H9 (cell line): ENCODE measurements around the gene UMAD1. TPM values are rescaled to one million over a fixed set of nuclear protein-coding genes. Genes with fewer than 3 reads are reported as not detected.
A peak's percentile ranks its signal among the peaks of the same experiment; 100 is the strongest.

Experiments used
- DNase-seq: peaks from one replicate; pipeline ENCODE4 v3.0.0-alpha.2; 2017
- H2AFZ ChIP-seq: one replicate; pipeline ENCODE4 v1.6.1; 2013; ENCODE audit warnings: mild to moderate bottlenecking, low read length, control low read depth, moderate library complexity
- H2AK5ac ChIP-seq: 2 replicates; pipeline ENCODE4 v1.6.1; 2013; ENCODE audit warnings: low read length, control low read depth, mixed read lengths; ENCODE audit not compliant: insufficient read length
- H2BK120ac ChIP-seq: one replicate; pipeline ENCODE4 v1.6.1; 2013; ENCODE audit warnings: low read depth, mild to moderate bottlenecking, low read length, control low read depth, inconsistent platforms; ENCODE audit not compliant: poor library complexity, severe bottlenecking
- H2BK12ac ChIP-seq: 2 replicates; pipeline ENCODE4 v1.6.1; 2013; ENCODE audit warnings: low read length, control low read depth, mixed read lengths, low read depth; ENCODE audit not compliant: insufficient read length
- H2BK15ac ChIP-seq: 2 replicates; pipeline ENCODE4 v1.6.1; 2013; ENCODE audit warnings: low read depth, low read length, control low read depth
- H2BK20ac ChIP-seq: one replicate; pipeline ENCODE4 v1.6.1; 2013; ENCODE audit warnings: low read depth, mild to moderate bottlenecking, low read length, control low read depth, inconsistent platforms; ENCODE audit not compliant: poor library complexity, severe bottlenecking
- H2BK5ac ChIP-seq: 2 replicates; pipeline ENCODE4 v1.6.1; 2013; ENCODE audit warnings: low read length, control low read depth, mixed read lengths; ENCODE audit not compliant: insufficient read length
- H3K14ac ChIP-seq: 2 replicates; pipeline ENCODE4 v1.6.1; 2013; ENCODE audit warnings: low read length, control low read depth; ENCODE audit not compliant: insufficient read depth
- H3K18ac ChIP-seq: 2 replicates; pipeline ENCODE4 v1.6.1; 2013; ENCODE audit warnings: low read depth, mild to moderate bottlenecking, mixed read lengths, low read length, control low read depth; ENCODE audit not compliant: insufficient read length
- H3K23ac ChIP-seq: 2 replicates; pipeline ENCODE4 v1.6.1; 2013; ENCODE audit warnings: low read length, control low read depth, mixed read lengths, low read depth; ENCODE audit not compliant: insufficient read length
- H3K23me2 ChIP-seq: 2 replicates; pipeline ENCODE4 v1.6.1; 2013; ENCODE audit warnings: low read depth, mild to moderate bottlenecking, mixed read lengths, low read length, control low read depth; ENCODE audit not compliant: insufficient read length, poor library complexity, severe bottlenecking
- H3K27ac ChIP-seq: 2 replicates; pipeline ENCODE4 v1.5.1; 2013; ENCODE audit warnings: low read length, control low read depth, mixed read lengths, low read depth; ENCODE audit not compliant: insufficient read length
- H3K27me3 ChIP-seq: 2 replicates; pipeline ENCODE4 v1.6.1; 2013; ENCODE audit warnings: low read length, control low read depth, inconsistent platforms; ENCODE audit not compliant: insufficient read depth
- H3K4ac ChIP-seq: 2 replicates; pipeline ENCODE4 v1.6.1; 2013; ENCODE audit warnings: low read depth, mild to moderate bottlenecking, control low read depth, inconsistent platforms, low read length, moderate library complexity
- H3K4me1 ChIP-seq: 2 replicates; pipeline ENCODE4 v1.6.1; 2013; ENCODE audit warnings: low read length, control low read depth, inconsistent platforms; ENCODE audit not compliant: insufficient read depth
- H3K4me2 ChIP-seq: 2 replicates; pipeline ENCODE4 v1.6.1; 2013; ENCODE audit warnings: low read length, control low read depth, mixed read lengths; ENCODE audit not compliant: insufficient read length, insufficient read depth
- H3K56ac ChIP-seq: 2 replicates; pipeline ENCODE4 v1.6.1; 2013; ENCODE audit warnings: low read depth, mild to moderate bottlenecking, mixed read lengths, low read length, control low read depth; ENCODE audit not compliant: insufficient read length
- H3K79me1 ChIP-seq: 2 replicates; pipeline ENCODE4 v1.6.1; 2013; ENCODE audit warnings: low read depth, mild to moderate bottlenecking, moderate library complexity, low read length, control low read depth, inconsistent platforms; ENCODE audit not compliant: insufficient read depth, poor library complexity, severe bottlenecking
- H3K79me2 ChIP-seq: 2 replicates; pipeline ENCODE4 v1.6.1; 2013; ENCODE audit warnings: low read length, control low read depth, inconsistent platforms; ENCODE audit not compliant: insufficient read depth
- H3K9ac ChIP-seq: 2 replicates; pipeline ENCODE4 v1.6.1; 2013; ENCODE audit warnings: low read length, control low read depth, mixed read lengths; ENCODE audit not compliant: insufficient read length; ENCODE audit errors: extremely low read depth
- H3K9me3 ChIP-seq: one replicate; pipeline ENCODE4 v1.6.1; 2013; ENCODE audit warnings: low read depth, low read length, inconsistent platforms; ENCODE audit not compliant: control insufficient read depth
- H3T11ph ChIP-seq: one replicate; pipeline ENCODE4 v1.6.1; 2013; ENCODE audit warnings: mild to moderate bottlenecking, low read length, control low read depth, inconsistent platforms
- H4K20me1 ChIP-seq: one replicate; pipeline ENCODE4 v1.6.1; 2013; ENCODE audit not compliant: control insufficient read depth, insufficient read length, insufficient read depth
- H4K5ac ChIP-seq: 2 replicates; pipeline ENCODE4 v1.6.1; 2013; ENCODE audit warnings: low read depth, mild to moderate bottlenecking, mixed read lengths, low read length, control low read depth; ENCODE audit not compliant: insufficient read length
- H4K8ac ChIP-seq: replicated peaks from 2 replicates; pipeline ENCODE4 v1.6.1; 2013; ENCODE audit warnings: low read length, control low read depth, mixed read lengths, low read depth; ENCODE audit not compliant: insufficient read length
- H4K91ac ChIP-seq: 2 replicates; pipeline ENCODE4 v1.6.1; 2013; ENCODE audit warnings: low read depth, mild to moderate bottlenecking, moderate library complexity, mixed read lengths, low read length, control low read depth; ENCODE audit not compliant: insufficient read length
- H3K27ac Mint-ChIP-seq, 3 experiments: 2 replicates in 2 of 3; 3 replicates in 1 of 3; pipeline ENCODE4 v1.8.0; 2020 to 2021; ENCODE audit warnings: mixed read lengths in 3 of 3, mild to moderate bottlenecking in 1 of 3, moderate library complexity in 1 of 3
- H3K27me3 Mint-ChIP-seq: 2 replicates; pipeline ENCODE4 v1.8.0; 2021; ENCODE audit warnings: low read depth, mild to moderate bottlenecking, moderate library complexity, mixed read lengths
- H3K36me3 Mint-ChIP-seq, 3 experiments: 2 replicates in 2 of 3; 3 replicates in 1 of 3; pipeline ENCODE4 v1.8.0; 2020 to 2021; ENCODE audit warnings: low read depth in 3 of 3, mixed read lengths in 3 of 3; ENCODE audit not compliant: insufficient read depth in 1 of 3
- H3K4me1 Mint-ChIP-seq, 2 experiments: 2 replicates each; pipeline ENCODE4 v1.8.0; 2020; ENCODE audit warnings: mixed read lengths in 2 of 2
- H3K4me3 Mint-ChIP-seq, 2 experiments: 2 replicates in 1 of 2; 3 replicates in 1 of 2; pipeline ENCODE4 v1.8.0; 2020 to 2021; ENCODE audit warnings: mild to moderate bottlenecking in 2 of 2, mixed read lengths in 2 of 2, moderate library complexity in 1 of 2
- H3K9me3 Mint-ChIP-seq, 2 experiments: 2 replicates in 1 of 2; 3 replicates in 1 of 2; pipeline ENCODE4 v1.8.0; 2020; ENCODE audit warnings: mild to moderate bottlenecking in 2 of 2, mixed read lengths in 2 of 2, moderate library complexity in 1 of 2
- WGBS: extraction: QIAGEN DNeasy Blood & Tissue Kit; methylation state at CpG from one replicate; pipeline ENCODE4 v1.1.7; 2013; ENCODE audit warnings: missing lambda C conversion rate, low lambda C conversion rate, mixed read lengths; ENCODE audit not compliant: insufficient read length; ENCODE audit errors: extremely low coverage; 5-methylcytosine and 5-hydroxymethylcytosine counted together
- total RNA-seq: library from RNA; stranded (reverse); gene quantifications from 2 replicates; pipeline ENCODE4 v1.2.1, GENCODE V29; 2021
- TF ChIP-seq, protein P1 (sequence below): fragments of 200-600 bp; sonication (generic); conservative IDR thresholded peaks from 3 replicates; pipeline ENCODE4 v1.8.0; 2021; ENCODE audit warnings: antibody characterized with exemption, mild to moderate bottlenecking

Gene UMAD1
- total RNA-seq, 1 experiment from 2014 or later = 8.9 TPM

DNA sequence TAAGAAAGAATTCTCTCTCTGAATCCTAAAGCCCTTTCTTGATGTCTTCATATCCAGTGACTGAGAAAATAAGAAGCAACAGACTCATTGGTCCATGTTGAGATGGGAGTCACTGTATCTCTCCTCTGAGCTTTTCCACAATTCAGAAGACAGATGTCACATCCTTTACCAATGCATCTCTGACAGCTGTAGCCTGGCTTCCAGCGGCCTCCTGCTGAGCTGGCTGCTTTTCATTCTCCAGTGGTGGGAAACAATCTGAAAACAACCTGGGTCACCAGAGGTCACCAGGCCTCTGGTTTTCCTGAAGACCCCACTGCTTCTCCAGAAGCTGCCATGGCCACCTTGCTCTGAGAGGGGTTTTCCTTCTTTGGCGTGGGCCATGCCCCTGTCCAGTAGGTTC lies 96.1 kb downstream of the UMAD1 start:
- Mint-ChIP-seq H3K4me1 (peaks cover 10 to 24% of the 10 kb centered on the region in 2 experiments), H3K36me3 (no peaks in the 10 kb centered on the region), H3K4me3 (no peak overlapping the region), H3K9me3 (no peaks in the 10 kb centered on the region), H3K27me3 (no peaks in the 10 kb centered on the region), H3K27ac (no peak overlapping the region)
- no peak overlapping the region for H4K91ac ChIP-seq
- H3K79me1 ChIP-seq = no peaks in the 10 kb centered on the region
- peak; percentile 38 for DNase-seq
- no peaks in the 10 kb centered on the region for H4K20me1 ChIP-seq
- no CpG with 5 or more reads among the region's 2 CpGs for WGBS
- H3K79me2 ChIP-seq = no peaks in the 10 kb centered on the region
- H3T11ph ChIP-seq = no peak overlapping the region
- H3K27ac ChIP-seq = no peak overlapping the region
- H3K27me3 ChIP-seq = no peaks in the 10 kb centered on the region
- no peak overlapping the region for H3K4me2 ChIP-seq
- no peak overlapping the region for H3K18ac ChIP-seq
- H3K9me3 ChIP-seq = no peaks in the 10 kb centered on the region
- H3K23ac ChIP-seq = no peak overlapping the region
- no peak overlapping the region for H4K8ac ChIP-seq
- no peak overlapping the region for H2BK5ac ChIP-seq
- H3K9ac ChIP-seq = no peak overlapping the region
- H2BK120ac ChIP-seq = no peak overlapping the region
- no peak overlapping the region for H3K4ac ChIP-seq
- no peak overlapping the region for H2AK5ac ChIP-seq
- H3K56ac ChIP-seq = no peak overlapping the region
- no peaks in the 10 kb centered on the region for H3K23me2 ChIP-seq
- H2BK20ac ChIP-seq = no peak overlapping the region
- no peak overlapping the region for H4K5ac ChIP-seq
- no peak overlapping the region for H3K14ac ChIP-seq
- H3K4me1 ChIP-seq = peaks cover 3% of the 10 kb centered on the region; the same call in 1 of the 2 replicates
- H2BK12ac ChIP-seq = no peak overlapping the region
- no peak overlapping the region for H2AFZ ChIP-seq
- H2BK15ac ChIP-seq = no peak overlapping the region
- TF ChIP-seq, protein P1, sequence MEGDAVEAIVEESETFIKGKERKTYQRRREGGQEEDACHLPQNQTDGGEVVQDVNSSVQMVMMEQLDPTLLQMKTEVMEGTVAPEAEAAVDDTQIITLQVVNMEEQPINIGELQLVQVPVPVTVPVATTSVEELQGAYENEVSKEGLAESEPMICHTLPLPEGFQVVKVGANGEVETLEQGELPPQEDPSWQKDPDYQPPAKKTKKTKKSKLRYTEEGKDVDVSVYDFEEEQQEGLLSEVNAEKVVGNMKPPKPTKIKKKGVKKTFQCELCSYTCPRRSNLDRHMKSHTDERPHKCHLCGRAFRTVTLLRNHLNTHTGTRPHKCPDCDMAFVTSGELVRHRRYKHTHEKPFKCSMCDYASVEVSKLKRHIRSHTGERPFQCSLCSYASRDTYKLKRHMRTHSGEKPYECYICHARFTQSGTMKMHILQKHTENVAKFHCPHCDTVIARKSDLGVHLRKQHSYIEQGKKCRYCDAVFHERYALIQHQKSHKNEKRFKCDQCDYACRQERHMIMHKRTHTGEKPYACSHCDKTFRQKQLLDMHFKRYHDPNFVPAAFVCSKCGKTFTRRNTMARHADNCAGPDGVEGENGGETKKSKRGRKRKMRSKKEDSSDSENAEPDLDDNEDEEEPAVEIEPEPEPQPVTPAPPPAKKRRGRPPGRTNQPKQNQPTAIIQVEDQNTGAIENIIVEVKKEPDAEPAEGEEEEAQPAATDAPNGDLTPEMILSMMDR = no peak
